MV-4-11 (cell line): ENCODE results near the gene CDK7.
A peak's percentile ranks its signal among the peaks of the same experiment; 100 is the strongest.

Source experiments
- DNase-seq: peaks from one replicate; lab custom pipeline; 2025; lab: John Stamatoyannopoulos, UW

Gene CDK7

GRCh38 chr5:69237877-69238276 is 3.2 kb downstream of the CDK7 start:
- DNase-seq = no peak

- no peak for DNase-seq
These were observed 4.1 kb downstream of the CDK7 start for GRCh38 chr5:69238760-69239251.

- no peak for DNase-seq
These were observed 7.7 kb downstream of the CDK7 start for GRCh38 chr5:69242215-69242927.

- DNase-seq = no peak
These were observed 10.3 kb downstream of the CDK7 start for GRCh38 chr5:69245031-69245430.

GRCh38 chr5:69248019-69248418 is 13.3 kb downstream of the CDK7 start:
- DNase-seq = no peak

GRCh38 chr5:69250593-69250992 is 15.9 kb downstream of the CDK7 start:
- DNase-seq = no peak

GRCh38 chr5:69252437-69252836 is 17.8 kb downstream of the CDK7 start:
- no peak for DNase-seq

GRCh38 chr5:69255940-69256339 is 21.3 kb downstream of the CDK7 start:
- DNase-seq = peak; percentile 18

- no peak for DNase-seq
These were observed 22.9 kb downstream of the CDK7 start for GRCh38 chr5:69257577-69257976.

GRCh38 chr5:69261034-69261433 is 26.3 kb downstream of the CDK7 start:
- DNase-seq = no peak

- no peak for DNase-seq
These were observed 31.2 kb downstream of the CDK7 start for GRCh38 chr5:69265931-69266330.

GRCh38 chr5:69268899-69269298 is 34.2 kb downstream of the CDK7 start:
- peak; percentile 27 for DNase-seq

- no peak for DNase-seq
These were observed 36.2 kb downstream of the CDK7 start for GRCh38 chr5:69270840-69271239.

- peak; percentile 57 for DNase-seq
These were observed 36.7 kb downstream of the CDK7 start for GRCh38 chr5:69271376-69271775.

GRCh38 chr5:69275563-69275962 is 40.9 kb downstream of the CDK7 start:
- no peak for DNase-seq

- no peak for DNase-seq
These were observed 41.9 kb downstream of the CDK7 start for GRCh38 chr5:69276422-69277174.

- DNase-seq = no peak
These were observed 44.8 kb downstream of the CDK7 start for GRCh38 chr5:69279517-69279916.

- no peak for DNase-seq
These were observed 46.4 kb downstream of the CDK7 start for GRCh38 chr5:69281114-69281513.

GRCh38 chr5:69284203-69284602 is 49.5 kb downstream of the CDK7 start:
- no peak for DNase-seq

GRCh38 chr5:69285448-69286116 is 50.9 kb downstream of the CDK7 start:
- peak; percentile 95 for DNase-seq

GRCh38 chr5:69288069-69288468 is 53.4 kb downstream of the CDK7 start:
- no peak for DNase-seq

GRCh38 chr5:69288688-69289087 is 54.0 kb downstream of the CDK7 start:
- no peak for DNase-seq

GRCh38 chr5:69292306-69292705 is 57.6 kb downstream of the CDK7 start:
- no peak for DNase-seq
